MM.1S (cell line): ENCODE measurements around the gene AMY1B.
"Not testable (repeated sequence)": the region's sequence is repeated elsewhere in the genome, so short reads cannot be mapped to it uniquely, and the experiment has no call there.

Experiments
- DNase-seq: peaks from one replicate; pipeline ENCODE4 v3.0.0-alpha.2; 2015
- H2AFZ ChIP-seq: fragments of 300-600 bp; sonication (generic); 2 replicates; pipeline ENCODE4 v1.6.0; 2016; ENCODE audit warnings: antibody characterized with exemption, low read length
- H3F3A ChIP-seq: fragments of 300-600 bp; sonication (generic); 2 replicates; pipeline ENCODE4 v1.6.1; 2016; ENCODE audit warnings: mild to moderate bottlenecking, antibody characterized with exemption, low read length, moderate library complexity, mixed read lengths; ENCODE audit not compliant: insufficient read depth
- H3K27ac ChIP-seq: fragments of 300-600 bp; sonication (generic); 2 replicates; pipeline ENCODE4 v1.5.1; 2016; ENCODE audit warnings: mild to moderate bottlenecking, low read length
- H3K27me3 ChIP-seq: fragments of 300-600 bp; sonication (generic); replicated peaks from 2 replicates; pipeline ENCODE4 v1.6.0; 2016; ENCODE audit warnings: low read length; ENCODE audit not compliant: insufficient read depth
- H3K36me3 ChIP-seq: fragments of 300-600 bp; sonication (generic); replicated peaks from 2 replicates; pipeline ENCODE4 v1.6.1; 2016; ENCODE audit warnings: mild to moderate bottlenecking, low read length, mixed read lengths; ENCODE audit not compliant: insufficient read depth
- H3K4me1 ChIP-seq: fragments of 300-600 bp; sonication (generic); 2 replicates; pipeline ENCODE4 v1.6.1; 2016; ENCODE audit warnings: low read length, mixed read lengths
- H3K4me2 ChIP-seq: fragments of 300-600 bp; sonication (generic); 2 replicates; pipeline ENCODE4 v1.6.0; 2016; ENCODE audit warnings: low read depth, low read length
- H3K4me3 ChIP-seq: fragments of 300-600 bp; sonication (generic); 2 replicates; pipeline ENCODE4 v1.5.1; 2016; ENCODE audit warnings: low read length, mixed read lengths
- H3K79me2 ChIP-seq: fragments of 300-600 bp; sonication (generic); 2 replicates; pipeline ENCODE4 v1.6.1; 2016; ENCODE audit warnings: mixed run types, low read length, mixed read lengths
- H3K9ac ChIP-seq: fragments of 300-600 bp; sonication (generic); 2 replicates; pipeline ENCODE4 v1.6.1; 2016; ENCODE audit warnings: low read length, mixed read lengths
- H3K9me2 ChIP-seq: fragments of 300-600 bp; sonication (generic); replicated peaks from 2 replicates; pipeline ENCODE4 v1.6.1; 2016; ENCODE audit warnings: mild to moderate bottlenecking, low read length, mixed read lengths; ENCODE audit not compliant: insufficient read depth
- H3K9me3 ChIP-seq: fragments of 300-600 bp; sonication (generic); replicated peaks from 2 replicates; pipeline ENCODE4 v1.6.1; 2016; ENCODE audit warnings: mild to moderate bottlenecking, low read length, mixed read lengths; ENCODE audit not compliant: insufficient read depth
- H4K20me1 ChIP-seq: fragments of 300-600 bp; sonication (generic); 2 replicates; pipeline ENCODE4 v1.6.1; 2016; ENCODE audit warnings: mild to moderate bottlenecking, low read length, moderate library complexity, mixed read lengths; ENCODE audit not compliant: insufficient read depth

Gene AMY1B

GRCh38 chr1:103707670-103708069 lies 11.7 kb upstream of the AMY1B start:
- H3F3A ChIP-seq, DNase-seq, H3K79me2 ChIP-seq, H3K27ac ChIP-seq, H3K4me2 ChIP-seq, H3K4me3 ChIP-seq, H3K9ac ChIP-seq, H3K27me3 ChIP-seq, H3K4me1 ChIP-seq, H3K9me3 ChIP-seq, H2AFZ ChIP-seq, H3K9me2 ChIP-seq, H4K20me1 ChIP-seq, H3K36me3 ChIP-seq: not testable (repeated sequence)

GRCh38 chr1:103701256-103701655 lies 5.2 kb upstream of the AMY1B start:
- H3F3A ChIP-seq, H3K9ac ChIP-seq, H3K36me3 ChIP-seq, H3K4me2 ChIP-seq, H3K9me2 ChIP-seq, H3K9me3 ChIP-seq, H3K27me3 ChIP-seq, H3K79me2 ChIP-seq, H3K4me1 ChIP-seq, H2AFZ ChIP-seq, H3K4me3 ChIP-seq, H4K20me1 ChIP-seq, DNase-seq, H3K27ac ChIP-seq: not testable (repeated sequence)

GRCh38 chr1:103700669-103701068 lies 4.7 kb upstream of the AMY1B start:
- not testable (repeated sequence) for H3K79me2 ChIP-seq, H3K27ac ChIP-seq, H3K9ac ChIP-seq, H3K27me3 ChIP-seq, H3K4me2 ChIP-seq, H3K36me3 ChIP-seq, H3K9me3 ChIP-seq, DNase-seq, H3F3A ChIP-seq, H3K9me2 ChIP-seq, H2AFZ ChIP-seq, H3K4me3 ChIP-seq, H4K20me1 ChIP-seq, H3K4me1 ChIP-seq

- H3K79me2 ChIP-seq, H3F3A ChIP-seq, H2AFZ ChIP-seq, H4K20me1 ChIP-seq, H3K9ac ChIP-seq, H3K4me1 ChIP-seq, H3K27ac ChIP-seq, H3K9me2 ChIP-seq, H3K4me3 ChIP-seq, H3K27me3 ChIP-seq, DNase-seq, H3K36me3 ChIP-seq, H3K9me3 ChIP-seq, H3K4me2 ChIP-seq: not testable (repeated sequence)
Measured at GRCh38 chr1:103697430-103697829, 1.4 kb upstream of the AMY1B start.

GRCh38 chr1:103676335-103676734 lies 19.7 kb downstream of the AMY1B start:
- not testable (repeated sequence) for H3K9me3 ChIP-seq, H3K4me3 ChIP-seq, H3K9ac ChIP-seq, H3K79me2 ChIP-seq, H3F3A ChIP-seq, H3K4me2 ChIP-seq, H3K4me1 ChIP-seq, DNase-seq, H2AFZ ChIP-seq, H3K9me2 ChIP-seq, H3K27ac ChIP-seq, H3K27me3 ChIP-seq, H4K20me1 ChIP-seq, H3K36me3 ChIP-seq

GRCh38 chr1:103655460-103655859 lies 40.5 kb downstream of the AMY1B start, which contains the start of gene AMY1A:
Gene AMY1A, plus strand, starts transcription at chr1:103655760. Its CDS starts 571 bp downstream, at chr1:103656331.
- not testable (repeated sequence) for H3F3A ChIP-seq, H3K9ac ChIP-seq, H3K27ac ChIP-seq, H2AFZ ChIP-seq, H3K27me3 ChIP-seq, H3K4me3 ChIP-seq, H3K9me2 ChIP-seq, H3K79me2 ChIP-seq, H3K9me3 ChIP-seq, H3K36me3 ChIP-seq, H3K4me1 ChIP-seq, H3K4me2 ChIP-seq, DNase-seq, H4K20me1 ChIP-seq

GRCh38 chr1:103654133-103654532 lies 41.9 kb downstream of the AMY1B start:
- DNase-seq, H3K27me3 ChIP-seq, H4K20me1 ChIP-seq, H3K4me1 ChIP-seq, H3K9me2 ChIP-seq, H3K4me2 ChIP-seq, H3K4me3 ChIP-seq, H3K79me2 ChIP-seq, H3K36me3 ChIP-seq, H3K27ac ChIP-seq, H3K9ac ChIP-seq, H3F3A ChIP-seq, H2AFZ ChIP-seq, H3K9me3 ChIP-seq: not testable (repeated sequence)

- H3K4me1 ChIP-seq, H3K27me3 ChIP-seq, DNase-seq: not testable (repeated sequence)
Measured at GRCh38 chr1:103650889-103651288, 45.1 kb downstream of the AMY1B start.

More at GRCh38 chr1:103650889-103651288, 45.1 kb downstream of the AMY1B start:
- not testable (repeated sequence) for H3K4me2 ChIP-seq, H3K4me3 ChIP-seq, H3K9me3 ChIP-seq, H3K9ac ChIP-seq, H3K9me2 ChIP-seq, H2AFZ ChIP-seq, H4K20me1 ChIP-seq, H3K79me2 ChIP-seq, H3F3A ChIP-seq, H3K27ac ChIP-seq, H3K36me3 ChIP-seq
